Nephron progenitor cell (in vitro differentiated cells): ENCODE results near the gene USP6.
"Not testable (repeated sequence)": the region's sequence is repeated elsewhere in the genome, so short reads cannot be mapped to it uniquely, and the experiment has no call there.

Source experiments
- DNase-seq: peaks from one replicate; pipeline ENCODE4 v3.0.0; 2021
- H3K27ac Mint-ChIP-seq: 2 replicates; pipeline ENCODE4 v1.8.0; 2021; ENCODE audit warnings: mild to moderate bottlenecking, moderate library complexity, mixed read lengths
- H3K27me3 Mint-ChIP-seq: 2 replicates; pipeline ENCODE4 v1.8.0; 2021; ENCODE audit warnings: mild to moderate bottlenecking, low read depth, mixed read lengths; ENCODE audit not compliant: poor library complexity
- H3K36me3 Mint-ChIP-seq: 2 replicates; pipeline ENCODE4 v1.8.0; 2021; ENCODE audit warnings: low read depth, mixed read lengths
- H3K4me1 Mint-ChIP-seq: 2 replicates; pipeline ENCODE4 v1.8.0; 2021; ENCODE audit warnings: mixed read lengths
- H3K4me3 Mint-ChIP-seq: 2 replicates; pipeline ENCODE4 v1.8.0; 2021; ENCODE audit warnings: mild to moderate bottlenecking, moderate library complexity, mixed read lengths
- H3K9me3 Mint-ChIP-seq: 2 replicates; pipeline ENCODE4 v1.8.0; 2021; ENCODE audit warnings: mild to moderate bottlenecking, moderate library complexity, mixed read lengths
- CTCF ChIP-seq: fragments of 200-600 bp; sonication (generic); IDR thresholded peaks from 2 replicates; pipeline ENCODE4 v1.5.0; 2021; ENCODE audit warnings: antibody characterized with exemption

Gene USP6

GRCh38 chr17:5121186-5121841 lies 5.5 kb downstream of the USP6 start:
- TF ChIP-seq CTCF = no peak
- Mint-ChIP-seq H3K27me3 (peaks cover 72% of the 10 kb centered on the region), H3K36me3 (no peaks in the 10 kb centered on the region), H3K27ac (no peak overlapping the region), H3K4me1 (peaks cover 11% of the 10 kb centered on the region), H3K9me3 (peaks cover 24% of the 10 kb centered on the region), H3K4me3 (peak overlapping the region; percentile 71)
- no peak for DNase-seq

GRCh38 chr17:5122056-5122455 lies 6.2 kb downstream of the USP6 start:
- DNase-seq, H3K27ac Mint-ChIP-seq, H3K36me3 Mint-ChIP-seq: not testable (repeated sequence)
- Mint-ChIP-seq H3K27me3 (peaks cover 73% of the 10 kb centered on the region), H3K4me3 (peak overlapping the region; percentile 71), H3K4me1 (peaks cover 15% of the 10 kb centered on the region), H3K9me3 (peaks cover 16% of the 10 kb centered on the region)

GRCh38 chr17:5122586-5123342 lies 6.9 kb downstream of the USP6 start:
- peak overlapping the region; percentile 79 for H3K4me3 Mint-ChIP-seq
- TF ChIP-seq CTCF = no peak
- H3K36me3 Mint-ChIP-seq = no peaks in the 10 kb centered on the region
- H3K4me1 Mint-ChIP-seq = peaks cover 15% of the 10 kb centered on the region
- peaks cover 73% of the 10 kb centered on the region for H3K27me3 Mint-ChIP-seq
- peak; percentile 49 for DNase-seq
- no peak overlapping the region for H3K27ac Mint-ChIP-seq
- peaks cover 12% of the 10 kb centered on the region for H3K9me3 Mint-ChIP-seq

GRCh38 chr17:5123343-5124124 lies 7.7 kb downstream of the USP6 start:
- no peak overlapping the region for H3K27ac Mint-ChIP-seq
- peaks cover 15% of the 10 kb centered on the region for H3K4me1 Mint-ChIP-seq
- TF ChIP-seq CTCF = no peak
- no peaks in the 10 kb centered on the region for H3K36me3 Mint-ChIP-seq
- peaks cover 73% of the 10 kb centered on the region for H3K27me3 Mint-ChIP-seq
- peaks cover 6% of the 10 kb centered on the region for H3K9me3 Mint-ChIP-seq
- peak overlapping the region; percentile 41 for H3K4me3 Mint-ChIP-seq
- no peak for DNase-seq

- H3K27ac Mint-ChIP-seq = not testable (repeated sequence)
Measured at GRCh38 chr17:5124125-5124760, 8.4 kb downstream of the USP6 start.

GRCh38 chr17:5124896-5125295 lies 9.1 kb downstream of the USP6 start:
- H3K4me3 Mint-ChIP-seq, H3K36me3 Mint-ChIP-seq, DNase-seq, H3K27ac Mint-ChIP-seq, H3K9me3 Mint-ChIP-seq: not testable (repeated sequence)
- peaks cover 15% of the 10 kb centered on the region for H3K4me1 Mint-ChIP-seq
- peaks cover 66% of the 10 kb centered on the region for H3K27me3 Mint-ChIP-seq

More at GRCh38 chr17:5124125-5124760, 8.4 kb downstream of the USP6 start:
- H3K9me3 Mint-ChIP-seq, DNase-seq, H3K36me3 Mint-ChIP-seq: not testable (repeated sequence)
- Mint-ChIP-seq H3K4me3 (peak overlapping the region; percentile 41), H3K27me3 (peaks cover 67% of the 10 kb centered on the region), H3K4me1 (peaks cover 15% of the 10 kb centered on the region)
